ENCODE measurements around the gene MYOF.

DNA sequence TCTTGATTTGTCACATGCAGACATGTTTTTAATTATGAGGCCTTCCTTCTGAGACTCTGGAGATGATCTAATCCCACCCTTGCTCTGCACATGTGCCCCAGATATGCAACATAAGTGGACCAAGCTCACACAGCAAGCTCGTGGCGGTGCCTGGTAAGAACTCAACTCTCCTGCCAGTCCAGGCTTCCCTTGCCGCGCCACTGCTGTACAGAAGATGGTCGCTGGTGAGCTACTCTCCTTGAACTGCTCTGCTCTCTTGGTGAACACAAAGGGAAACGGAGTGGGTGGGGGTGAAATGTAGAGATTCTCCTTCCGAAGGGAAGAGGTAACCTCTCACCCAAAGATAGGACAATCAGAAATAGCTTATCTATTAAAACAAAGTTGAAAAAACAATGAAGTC is 25.7 kb downstream of the MYOF start:
- TF ChIP-seq, protein P1, sequence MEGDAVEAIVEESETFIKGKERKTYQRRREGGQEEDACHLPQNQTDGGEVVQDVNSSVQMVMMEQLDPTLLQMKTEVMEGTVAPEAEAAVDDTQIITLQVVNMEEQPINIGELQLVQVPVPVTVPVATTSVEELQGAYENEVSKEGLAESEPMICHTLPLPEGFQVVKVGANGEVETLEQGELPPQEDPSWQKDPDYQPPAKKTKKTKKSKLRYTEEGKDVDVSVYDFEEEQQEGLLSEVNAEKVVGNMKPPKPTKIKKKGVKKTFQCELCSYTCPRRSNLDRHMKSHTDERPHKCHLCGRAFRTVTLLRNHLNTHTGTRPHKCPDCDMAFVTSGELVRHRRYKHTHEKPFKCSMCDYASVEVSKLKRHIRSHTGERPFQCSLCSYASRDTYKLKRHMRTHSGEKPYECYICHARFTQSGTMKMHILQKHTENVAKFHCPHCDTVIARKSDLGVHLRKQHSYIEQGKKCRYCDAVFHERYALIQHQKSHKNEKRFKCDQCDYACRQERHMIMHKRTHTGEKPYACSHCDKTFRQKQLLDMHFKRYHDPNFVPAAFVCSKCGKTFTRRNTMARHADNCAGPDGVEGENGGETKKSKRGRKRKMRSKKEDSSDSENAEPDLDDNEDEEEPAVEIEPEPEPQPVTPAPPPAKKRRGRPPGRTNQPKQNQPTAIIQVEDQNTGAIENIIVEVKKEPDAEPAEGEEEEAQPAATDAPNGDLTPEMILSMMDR (IDR thresholded peaks at IDR 0.05): no peak
- TF ChIP-seq POLR2A (IDR thresholded peaks at IDR 0.05): no peak
